DND-41 (cell line): ENCODE data around the gene PLXNA4.

Experiments used
- EZH2 ChIP-seq: IDR thresholded peaks from 3 replicates; pipeline ENCODE4 v1.6.1; 2012; ENCODE audit warnings: borderline replicate concordance, low read depth, mild to moderate bottlenecking, moderate library complexity, low read length, inconsistent platforms; ENCODE audit not compliant: severe bottlenecking
- TF ChIP-seq, protein P1 (sequence below): IDR thresholded peaks from 2 replicates; pipeline ENCODE4 v1.5.1; 2012; ENCODE audit warnings: borderline replicate concordance, low read length, moderate library complexity, mild to moderate bottlenecking; ENCODE audit not compliant: poor library complexity, severe bottlenecking; ENCODE audit errors: extremely low read depth

DNA sequence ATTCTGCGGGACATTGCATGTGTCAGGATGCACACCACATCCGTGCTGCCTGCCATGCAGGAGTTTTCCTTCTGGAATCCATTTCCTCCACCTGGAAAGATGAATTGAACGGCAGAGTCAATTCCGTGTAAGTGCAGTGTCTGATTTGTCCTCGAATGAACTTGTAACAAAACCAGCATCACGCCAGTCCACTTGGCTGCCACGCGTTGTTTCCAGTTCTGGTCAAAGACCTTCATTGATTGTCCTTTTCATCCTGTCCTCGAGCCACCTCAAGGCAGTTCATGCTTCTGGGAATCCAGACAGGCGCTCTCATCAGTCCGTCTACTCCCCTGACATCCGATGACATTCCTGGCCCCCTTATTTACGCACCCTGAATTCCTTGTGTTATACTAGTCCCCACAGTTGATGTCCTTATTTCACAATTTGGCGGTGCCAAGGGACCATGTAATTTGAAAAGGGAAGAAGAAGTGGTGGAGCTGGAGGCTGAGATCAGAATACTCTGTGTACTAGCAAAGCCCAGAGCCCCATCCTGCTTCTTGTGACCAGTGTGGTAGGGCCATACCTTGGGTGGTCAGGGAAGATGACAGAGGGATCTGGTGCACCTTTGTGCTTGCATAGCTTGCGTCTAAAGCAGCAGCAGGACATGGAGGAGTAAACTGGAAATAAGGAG lies 502.2 kb downstream of the PLXNA4 start:
- TF ChIP-seq, protein P1, sequence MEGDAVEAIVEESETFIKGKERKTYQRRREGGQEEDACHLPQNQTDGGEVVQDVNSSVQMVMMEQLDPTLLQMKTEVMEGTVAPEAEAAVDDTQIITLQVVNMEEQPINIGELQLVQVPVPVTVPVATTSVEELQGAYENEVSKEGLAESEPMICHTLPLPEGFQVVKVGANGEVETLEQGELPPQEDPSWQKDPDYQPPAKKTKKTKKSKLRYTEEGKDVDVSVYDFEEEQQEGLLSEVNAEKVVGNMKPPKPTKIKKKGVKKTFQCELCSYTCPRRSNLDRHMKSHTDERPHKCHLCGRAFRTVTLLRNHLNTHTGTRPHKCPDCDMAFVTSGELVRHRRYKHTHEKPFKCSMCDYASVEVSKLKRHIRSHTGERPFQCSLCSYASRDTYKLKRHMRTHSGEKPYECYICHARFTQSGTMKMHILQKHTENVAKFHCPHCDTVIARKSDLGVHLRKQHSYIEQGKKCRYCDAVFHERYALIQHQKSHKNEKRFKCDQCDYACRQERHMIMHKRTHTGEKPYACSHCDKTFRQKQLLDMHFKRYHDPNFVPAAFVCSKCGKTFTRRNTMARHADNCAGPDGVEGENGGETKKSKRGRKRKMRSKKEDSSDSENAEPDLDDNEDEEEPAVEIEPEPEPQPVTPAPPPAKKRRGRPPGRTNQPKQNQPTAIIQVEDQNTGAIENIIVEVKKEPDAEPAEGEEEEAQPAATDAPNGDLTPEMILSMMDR, result no peak
- TF ChIP-seq EZH2, result no peak
